HG03175 (cell line): ENCODE measurements around the gene TMEM235.
A peak's percentile ranks its signal among the peaks of the same experiment; 100 is the strongest.

Experiments used
- ATAC-seq: cut with Tn5 transposase; IDR thresholded peaks from one replicate; pipeline ENCODE4 v1.9.1; 2021; ENCODE audit warnings: mild to moderate bottlenecking, moderate library complexity; ENCODE audit not compliant: unreplicated experiment

The TMEM235 gene

GRCh38 chr17:78230996-78231935 is at the start of gene TMEM235:
TSS of gene TMEM235 (plus strand) at chr17:78231631. CDS start at chr17:78232024, 393 bp downstream.
- ATAC-seq: no peak

DNA sequence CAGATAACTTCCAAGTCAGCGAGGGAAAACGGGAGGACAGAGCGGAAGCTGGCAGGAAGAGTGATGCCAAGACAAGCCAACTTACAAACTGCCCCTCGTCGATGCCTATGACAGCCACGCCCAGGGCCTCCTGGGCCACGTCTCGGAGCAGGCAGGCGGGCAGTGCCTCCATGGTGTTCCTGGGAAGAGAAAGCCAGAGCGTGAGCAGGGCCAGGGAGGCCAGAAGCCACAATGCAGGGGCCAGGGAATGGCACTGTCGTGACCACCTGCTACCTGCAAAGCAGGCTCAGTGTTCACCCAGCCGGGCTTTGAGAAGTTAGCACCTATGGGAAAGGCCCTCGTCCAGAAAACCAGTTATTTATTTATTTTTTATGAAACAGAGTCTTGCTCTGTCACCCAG is 48.9 kb upstream of the TMEM235 start:
- no peak for ATAC-seq

DNA sequence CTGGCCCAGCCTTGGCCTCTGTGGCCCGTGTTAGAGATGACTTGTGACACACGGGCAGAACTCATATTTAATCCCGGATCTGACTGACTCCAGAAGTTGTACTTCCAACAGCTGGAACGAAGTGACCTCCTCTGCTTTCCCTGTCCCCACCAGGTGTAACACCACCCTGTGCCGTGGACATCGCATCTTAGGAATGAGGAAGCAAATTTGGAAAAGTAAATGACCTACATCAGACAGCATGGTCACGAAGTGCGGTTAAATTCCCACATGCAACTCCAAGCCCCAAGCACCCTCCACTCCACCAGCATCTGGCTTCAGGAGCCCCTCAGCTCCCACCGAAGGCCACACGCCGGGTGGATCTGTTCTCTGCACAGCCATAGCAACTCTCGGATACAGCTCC is 47.5 kb upstream of the TMEM235 start:
- ATAC-seq: no peak

GRCh38 chr17:78184351-78184750 is 47.1 kb upstream of the TMEM235 start:
- no peak for ATAC-seq

DNA sequence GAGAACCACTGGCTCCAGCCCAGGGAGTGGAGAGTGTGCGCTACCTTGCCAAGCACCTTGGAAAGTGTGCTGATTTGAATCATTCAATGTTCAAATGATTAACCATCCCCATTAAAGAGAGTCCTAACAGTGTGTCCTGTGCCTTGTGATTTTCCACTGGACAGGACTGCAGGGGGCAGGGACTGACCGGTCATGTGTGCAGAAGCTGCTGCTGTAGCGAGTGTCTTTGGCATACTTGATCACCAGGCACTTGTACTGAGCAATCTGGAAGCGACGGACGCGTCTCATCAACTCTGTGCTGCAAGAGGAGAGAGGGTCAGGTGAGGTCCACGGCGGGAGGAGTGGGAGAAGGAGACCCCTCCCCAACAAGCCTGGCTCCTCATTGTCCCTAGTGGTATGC is 46.6 kb upstream of the TMEM235 start:
- ATAC-seq: no peak

DNA sequence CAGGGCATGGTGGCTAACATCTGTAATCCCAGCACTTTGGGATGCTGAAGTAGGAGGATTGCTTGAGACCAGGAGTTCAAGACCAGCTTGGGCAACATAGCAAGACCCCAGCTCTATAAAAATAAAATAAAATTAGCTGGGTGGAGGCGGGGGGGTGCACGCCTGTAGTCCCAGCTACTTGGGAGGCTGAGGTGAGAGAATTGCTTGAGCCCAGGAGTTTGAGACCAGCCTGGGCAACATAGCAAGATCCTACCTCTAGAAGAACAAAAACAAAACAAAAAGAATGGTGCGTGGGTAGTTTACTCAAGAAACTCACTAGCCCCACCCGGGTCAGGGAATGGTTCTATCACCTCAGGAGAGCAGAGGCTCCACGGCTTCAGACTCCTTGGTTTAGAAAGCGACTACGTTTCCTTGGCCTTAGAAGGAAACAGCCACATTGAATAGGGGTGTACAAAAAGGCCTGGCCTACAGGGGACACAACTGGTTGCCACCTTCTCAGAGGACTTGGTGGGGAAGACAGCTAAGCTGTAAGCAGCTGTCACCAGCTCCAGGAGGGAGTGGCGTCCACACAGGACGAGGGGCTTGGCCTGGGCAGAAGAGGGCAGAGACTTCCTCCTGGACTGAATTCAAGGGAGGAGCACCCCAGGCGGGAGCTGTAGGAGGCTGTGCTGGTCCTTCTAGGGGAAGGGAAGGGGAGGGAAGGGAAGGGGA is 45.3 kb upstream of the TMEM235 start:
- ATAC-seq: no peak

DNA sequence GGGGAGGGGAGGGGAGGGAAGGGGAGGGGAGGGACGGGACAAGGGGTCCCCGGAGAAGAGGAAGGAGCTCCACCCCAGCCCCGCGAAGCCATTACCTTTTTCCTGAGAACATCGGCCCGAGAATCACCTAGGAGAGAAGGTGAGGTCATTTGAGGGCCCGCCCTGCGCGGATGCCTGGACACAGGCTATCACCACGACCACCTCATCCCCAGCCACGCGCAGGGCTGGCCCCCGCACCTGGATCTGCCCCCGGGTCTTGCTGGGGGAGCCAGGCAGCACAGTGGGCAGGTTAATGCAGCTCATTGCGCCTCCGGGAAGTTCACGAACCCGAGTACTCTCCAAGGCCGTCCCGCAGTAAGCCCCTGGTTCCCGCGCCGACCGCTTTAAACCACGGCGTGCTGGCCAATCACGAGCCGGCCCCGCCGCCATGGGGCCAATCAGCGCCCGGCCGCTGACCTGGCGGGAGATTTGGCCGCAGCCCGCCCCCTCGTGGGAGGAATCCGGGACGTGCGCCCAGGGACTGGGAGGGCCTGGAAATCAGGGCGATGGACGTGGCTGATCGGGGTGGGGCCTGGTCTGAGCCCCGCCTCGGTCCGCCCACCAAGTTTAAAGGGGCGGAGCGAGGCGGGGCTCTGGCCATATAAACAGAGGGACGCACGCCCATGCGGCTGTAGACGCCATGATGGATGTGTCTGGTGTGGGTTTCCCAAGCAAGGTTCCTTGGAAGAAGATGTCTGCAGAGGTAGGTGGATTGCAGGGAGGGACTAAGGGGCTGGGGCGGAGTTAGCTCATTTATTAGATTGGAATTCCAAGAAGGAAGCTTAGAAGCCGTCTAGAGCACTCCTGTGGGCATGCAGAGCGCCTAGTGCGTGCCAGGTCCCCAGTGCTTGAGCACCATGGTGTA is 44.5 kb upstream of the TMEM235 start, which contains the start of the genes AFMID and TK1:
Gene AFMID (plus strand): TSS at position 671 of the 904 bp plus-strand sequence. CDS start 9 bp downstream, at position 680.
Gene TK1 (minus strand): TSS at position 361 of the 904 bp plus-strand sequence. CDS start 58 bp downstream, at position 303.
- peak; percentile 92 for ATAC-seq

- ATAC-seq: no peak
These were observed 34.7 kb upstream of the TMEM235 start for GRCh38 chr17:78196716-78197115.

- no peak for ATAC-seq
These were observed 34.1 kb upstream of the TMEM235 start for GRCh38 chr17:78197147-78197832.

GRCh38 chr17:78200451-78200850 is 31.0 kb upstream of the TMEM235 start:
- no peak for ATAC-seq

- ATAC-seq: no peak
These were observed 28.8 kb upstream of the TMEM235 start for GRCh38 chr17:78202666-78203065.

DNA sequence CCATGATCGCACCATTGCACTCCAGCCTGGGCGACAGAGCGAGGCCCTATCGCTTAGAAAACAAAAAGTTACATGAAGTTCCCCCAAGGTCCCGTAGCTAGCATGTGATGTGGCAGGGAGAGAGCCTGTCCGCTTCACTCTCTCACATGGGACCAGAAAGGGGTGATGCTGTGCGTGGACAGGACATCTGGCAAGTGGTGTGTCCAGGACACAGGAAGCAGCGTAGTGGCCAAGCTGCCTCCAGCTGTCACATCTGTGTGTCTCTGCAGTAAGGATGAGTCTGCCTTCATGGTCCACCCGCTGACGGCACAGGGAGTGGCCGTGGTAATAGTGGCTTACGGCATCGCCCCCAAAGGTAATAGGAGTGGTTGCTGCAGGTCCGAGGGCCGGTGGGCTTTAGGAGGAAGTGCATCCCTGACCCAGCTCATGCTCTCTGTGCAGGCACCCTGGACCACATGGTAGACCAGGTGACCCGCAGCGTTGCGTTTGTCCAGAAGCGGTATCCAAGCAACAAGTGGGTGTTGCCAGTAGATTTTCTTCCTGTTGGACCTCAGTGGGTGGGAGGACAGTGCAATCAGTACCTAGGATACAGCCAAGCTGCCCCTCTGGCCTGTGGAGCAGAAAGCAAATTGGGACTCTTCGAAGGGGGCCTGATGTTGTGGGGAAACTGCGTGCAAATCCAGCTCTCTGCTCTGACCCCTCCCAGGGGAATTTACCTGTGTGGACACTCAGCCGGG is 26.9 kb upstream of the TMEM235 start:
- ATAC-seq: no peak

GRCh38 chr17:78205124-78205775 is 26.2 kb upstream of the TMEM235 start:
- no peak for ATAC-seq

- no peak for ATAC-seq
These were observed 25.1 kb upstream of the TMEM235 start for GRCh38 chr17:78206298-78206697.

DNA sequence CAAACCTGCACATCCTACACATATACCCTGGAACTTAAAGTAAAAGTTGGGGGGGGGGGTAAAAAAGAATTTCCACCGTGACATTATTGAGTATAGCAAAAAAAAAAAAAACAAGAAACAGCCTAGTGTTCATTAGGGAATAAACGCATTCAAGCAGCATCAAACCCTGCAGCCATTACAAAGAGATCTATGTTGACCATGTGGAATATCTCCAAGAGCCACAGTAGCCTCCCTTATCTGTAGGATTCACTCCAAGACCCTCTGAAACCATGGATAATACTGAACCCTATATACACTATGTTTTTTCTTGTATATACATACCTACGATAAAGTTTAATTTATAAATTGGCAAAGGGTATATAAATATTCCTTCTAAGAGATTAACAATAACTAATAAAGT is 22.9 kb upstream of the TMEM235 start:
- ATAC-seq: no peak

- ATAC-seq: no peak
These were observed 21.3 kb upstream of the TMEM235 start for GRCh38 chr17:78210111-78210510.

DNA sequence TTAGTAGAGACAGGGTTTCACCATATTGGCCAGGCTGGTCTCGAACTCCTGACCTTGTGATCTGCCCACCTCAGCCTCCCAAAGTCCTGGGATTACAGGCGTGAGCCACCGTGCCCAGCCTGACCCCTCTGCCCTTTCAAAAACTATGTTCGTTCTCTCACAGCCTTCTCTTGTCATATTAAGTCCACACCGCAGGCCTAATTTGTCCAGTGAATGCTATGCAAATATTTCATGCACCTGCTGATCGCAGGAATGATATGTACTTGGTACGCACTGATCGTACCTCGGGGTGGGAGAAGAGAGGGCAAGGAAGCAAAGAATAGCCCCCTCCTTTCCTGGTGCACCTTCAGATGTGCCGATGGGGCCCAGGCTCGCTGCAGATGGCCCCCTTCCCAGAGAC is 20.4 kb upstream of the TMEM235 start:
- ATAC-seq: no peak

GRCh38 chr17:78214016-78214705 is 17.3 kb upstream of the TMEM235 start, which contains the start of gene BIRC5:
TSS of gene BIRC5 (plus strand) at chr17:78214253. CDS start at chr17:78214317, 64 bp downstream.
- ATAC-seq: peak; percentile 89
